Measurements from ENCODE around the gene FAM193B.

- 0 out of 2 replicates have a peak, but pooled peaks have one; percentile 1 for TF ChIP-seq POLR2AphosphoS5 (IDR thresholded peaks at IDR 0.05; ENCODE audit: low read depth)
- no peak for TF ChIP-seq REST (IDR thresholded peaks at IDR 0.05; ENCODE audit: insufficient replicate concordance, low read depth)
- TF ChIP-seq CTCF (IDR thresholded peaks at IDR 0.05; ENCODE audit: insufficient read depth, low read length) = no peak
- TF ChIP-seq SPI1 (IDR thresholded peaks at IDR 0.05; ENCODE audit: borderline replicate concordance, low read depth) = no peak
- TF ChIP-seq GABPA (IDR thresholded peaks at IDR 0.05; ENCODE audit: low read depth) = no peak
Measured at GRCh38 chr5:177496727-177497291, 57.6 kb downstream of the FAM193B start.

Data from HL-60 (cell line).